Right renal pelvis (tissue), 4 donors: ENCODE measurements around the gene MIOX. TPM values are rescaled to one million over a fixed set of nuclear protein-coding genes. Genes with fewer than 3 reads are reported as not detected.

Experiments
- DNase-seq, 4 donors: peaks; one replicate each; pipeline ENCODE4 v3.0.0-alpha.2; 2013; ENCODE audit warnings: low read depth in 4 of 4, low spot score in 3 of 4, missing footprints in 1 of 4
- polyA plus RNA-seq, 4 donors: library from polyadenylated mRNA; unstranded; fragments of 120-200 nt; gene quantifications; one replicate each; pipeline ENCODE4 v1.2.1, GENCODE V29; 2013; ENCODE audit not compliant: insufficient read length in 4 of 4

MIOX gene
- polyA plus RNA-seq, result 10 to 100 TPM in 3 of 4 donors, 1 to 10 TPM in 1; 3.2 to 17.7 (median 12.1) TPM

DNA sequence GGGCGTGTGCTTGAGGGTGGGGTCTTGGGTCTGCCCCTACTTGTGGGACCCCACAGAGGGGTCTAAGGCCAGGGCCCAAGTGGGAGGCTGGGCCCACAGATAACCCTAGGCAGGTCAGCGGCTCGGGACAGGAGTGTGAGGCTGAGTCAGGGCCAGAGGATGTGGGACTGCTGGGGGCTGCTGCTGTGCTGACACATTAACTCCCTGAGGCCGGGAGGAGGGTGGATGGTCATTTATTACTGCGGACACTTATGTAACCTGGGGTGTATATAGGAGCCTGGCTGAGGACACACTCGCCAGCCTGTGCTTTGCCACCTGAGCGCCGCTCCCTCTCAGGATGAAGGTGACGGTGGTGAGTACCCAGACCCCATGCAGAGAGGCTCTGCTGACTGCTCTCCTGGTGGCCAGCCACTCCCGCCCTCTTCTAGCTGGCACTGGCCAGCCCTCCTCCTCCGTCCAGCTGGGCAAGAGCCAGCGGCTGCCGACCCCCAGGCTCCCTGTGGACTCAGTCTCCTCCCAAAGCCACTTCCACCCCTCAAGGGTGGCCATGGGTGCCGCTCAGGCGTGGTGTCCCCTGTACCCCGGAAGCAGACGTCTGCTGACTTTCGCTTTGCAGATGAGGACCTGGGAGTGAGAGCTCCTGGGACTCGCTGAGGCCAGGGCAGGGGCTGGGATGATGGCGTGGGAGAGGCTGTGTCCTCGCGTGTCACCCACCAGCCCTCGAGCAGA, at the start of gene MIOX:
MIOX (plus strand) TSS at position 299 of the 729 bp plus-strand sequence; CDS start at position 338, 39 bp downstream.
- no peak for DNase-seq

DNA sequence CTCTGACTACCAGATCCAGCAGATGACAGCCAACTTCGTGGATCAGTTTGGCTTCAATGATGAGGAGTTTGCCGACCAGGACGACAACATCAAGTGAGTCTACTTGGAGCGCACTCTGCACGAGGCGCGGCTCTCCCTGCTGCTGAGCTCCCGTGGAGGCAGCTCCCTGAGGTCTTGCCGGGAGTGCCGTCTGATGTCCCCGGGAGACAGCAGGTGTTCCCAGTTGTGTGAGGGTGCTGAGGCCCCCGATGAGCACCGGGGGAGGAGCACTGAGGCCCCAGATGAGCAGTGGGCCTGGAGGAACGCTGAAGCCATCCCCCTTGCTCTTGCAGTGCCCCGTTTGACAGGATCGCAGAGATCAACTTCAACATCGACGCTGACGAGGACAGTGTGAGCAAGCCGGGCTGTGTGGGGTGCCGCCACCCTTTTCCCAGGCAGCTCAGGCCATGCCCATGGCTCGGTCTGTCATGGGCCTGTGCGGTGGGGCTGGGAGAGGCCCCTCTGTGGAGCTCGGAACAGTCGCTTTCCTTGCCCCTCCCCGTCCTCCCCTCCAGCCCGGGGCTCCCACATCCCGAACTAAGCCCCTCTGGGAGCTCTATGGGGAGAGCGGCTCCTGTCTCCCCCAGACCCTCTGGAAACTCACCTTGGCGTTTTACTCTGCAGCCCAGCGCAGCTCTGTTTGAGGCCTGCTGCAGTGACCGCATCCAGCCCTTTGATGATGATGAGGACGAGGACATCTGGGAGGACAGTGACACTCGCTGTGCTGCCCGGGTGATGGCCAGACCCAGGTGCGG, 49.0 kb upstream of the MIOX start:
- DNase-seq, result no peak

DNA sequence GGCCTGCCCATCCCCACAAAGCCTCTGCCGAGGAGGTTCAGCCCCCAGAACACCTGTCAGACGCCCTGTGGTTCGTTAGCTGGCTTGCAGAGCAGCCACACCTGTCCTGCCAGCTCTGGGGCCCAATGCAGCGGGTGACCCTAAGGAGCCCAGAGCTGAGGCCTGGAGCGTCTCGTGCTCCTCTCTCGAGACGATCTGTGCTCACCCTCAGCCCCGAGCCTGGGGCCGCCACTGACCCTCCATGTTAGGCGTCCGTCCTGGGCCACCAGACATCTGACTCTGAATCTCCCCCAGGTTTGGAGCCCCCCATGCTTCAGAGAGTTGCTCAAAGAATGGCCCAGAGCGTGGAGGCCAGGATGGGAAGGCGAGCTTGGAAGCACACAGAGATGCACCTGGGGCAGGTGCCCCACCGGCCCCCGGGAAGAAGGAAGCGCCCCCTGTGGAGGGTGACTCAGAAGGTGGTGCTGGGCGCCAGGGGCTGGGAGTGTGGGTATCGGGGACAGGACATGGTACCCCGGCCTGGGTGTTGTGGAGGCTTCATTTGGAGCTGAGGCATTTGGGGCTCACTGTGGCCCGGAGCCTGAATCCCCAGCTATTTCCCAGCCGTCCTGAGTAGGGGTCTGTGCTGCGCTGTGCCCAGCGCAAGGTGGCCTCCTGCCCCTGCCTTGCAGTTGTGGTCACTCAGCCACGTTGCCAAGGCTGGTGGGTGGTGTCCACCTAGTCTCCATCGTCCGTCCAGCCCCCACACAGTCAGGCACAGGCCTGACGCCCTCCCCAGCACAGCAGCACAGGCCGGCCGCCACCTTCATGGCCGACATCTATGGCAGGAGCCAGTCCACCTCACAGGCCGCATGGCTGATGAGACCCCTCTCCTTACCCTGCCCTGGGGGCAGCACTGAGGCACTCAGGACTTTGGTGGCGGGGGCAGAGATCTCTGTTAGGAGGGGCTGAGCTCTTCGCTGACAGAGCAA, 48.1 kb upstream of the MIOX start:
- no peak for DNase-seq

DNA sequence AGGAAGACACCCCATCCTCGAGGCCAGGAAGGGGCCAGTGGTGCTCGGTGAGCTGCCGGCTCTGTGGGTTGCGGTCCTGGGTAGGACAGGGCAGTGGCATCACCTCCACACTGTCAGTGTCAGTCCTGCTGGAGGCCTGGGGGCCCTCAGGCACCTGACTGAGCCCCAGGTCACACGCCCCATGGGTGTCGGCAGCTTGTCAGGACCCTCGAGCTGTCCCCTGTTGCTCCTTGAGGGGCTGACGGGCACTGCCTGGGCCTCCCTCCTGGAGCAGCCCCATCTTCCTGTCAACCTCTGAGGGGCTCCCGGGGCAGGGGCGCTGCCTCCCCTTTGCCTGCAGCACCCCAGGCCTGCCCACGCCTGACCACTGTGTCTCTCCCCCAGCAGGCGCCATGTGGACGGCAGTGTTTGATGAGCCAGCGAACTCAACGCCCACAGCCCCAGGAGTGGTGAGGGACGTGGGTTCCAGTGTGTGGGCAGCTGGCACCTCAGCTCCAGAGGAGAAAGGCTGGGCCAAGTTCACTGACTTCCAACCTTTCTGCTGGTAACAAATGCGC, 47.3 kb upstream of the MIOX start:
- no peak for DNase-seq

DNA sequence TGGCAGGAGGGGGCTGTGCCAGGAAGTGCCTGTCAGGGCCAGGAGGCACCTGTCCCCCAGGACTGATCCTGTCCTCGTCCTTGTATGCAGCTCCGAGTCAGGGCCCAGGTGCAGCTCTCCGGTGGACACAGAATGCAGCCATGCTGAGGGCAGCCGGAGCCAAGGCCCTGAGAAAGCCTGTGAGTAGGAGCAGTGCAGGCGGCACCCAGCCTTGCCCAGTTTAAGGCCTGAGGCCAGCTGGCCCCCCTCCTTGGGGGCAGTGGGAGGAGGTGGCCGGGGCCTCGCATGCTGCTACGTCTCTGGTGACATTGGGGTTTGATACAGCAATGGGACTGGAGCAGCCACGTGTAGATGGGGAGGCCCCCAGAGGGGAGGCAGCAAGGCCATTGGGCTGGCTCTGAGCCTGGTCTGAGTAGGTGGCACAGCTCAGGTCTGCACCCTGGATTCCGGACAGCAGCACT, 46.8 kb upstream of the MIOX start:
- no peak for DNase-seq

DNA sequence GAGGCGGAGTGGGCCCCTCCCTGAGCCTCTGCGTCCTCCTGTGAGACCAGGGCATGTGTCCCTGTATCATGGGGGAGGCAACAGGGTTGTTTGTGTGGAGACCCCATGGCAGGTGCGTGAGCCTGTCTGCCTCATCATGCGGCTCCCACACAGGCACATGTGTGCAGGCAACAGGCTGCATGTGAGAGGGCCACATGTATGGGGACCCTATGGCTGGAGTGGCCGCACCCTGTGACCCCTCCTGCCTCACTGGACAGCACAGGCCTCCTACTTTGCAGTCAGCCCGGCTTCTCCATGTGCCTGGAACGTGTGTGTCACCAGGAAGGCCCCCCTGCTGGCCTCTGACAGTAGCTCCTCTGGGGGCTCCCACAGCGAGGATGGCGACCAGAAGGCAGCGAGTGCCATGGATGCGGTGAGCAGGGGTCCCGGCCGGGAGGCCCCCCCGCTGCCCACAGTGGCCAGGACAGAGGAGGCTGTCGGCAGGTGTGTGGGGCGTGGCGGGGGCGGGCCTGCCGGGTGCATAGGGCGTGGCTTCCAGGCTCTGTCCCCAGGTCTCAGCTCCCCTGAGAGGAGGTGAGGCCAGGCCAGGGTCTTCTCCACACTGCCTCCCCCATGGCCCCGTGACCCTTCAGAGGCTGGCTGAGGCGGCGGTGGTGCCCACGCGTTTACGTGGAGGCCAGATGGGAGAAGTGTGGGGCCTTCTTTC, 46.0 kb upstream of the MIOX start:
- no peak for DNase-seq

DNA sequence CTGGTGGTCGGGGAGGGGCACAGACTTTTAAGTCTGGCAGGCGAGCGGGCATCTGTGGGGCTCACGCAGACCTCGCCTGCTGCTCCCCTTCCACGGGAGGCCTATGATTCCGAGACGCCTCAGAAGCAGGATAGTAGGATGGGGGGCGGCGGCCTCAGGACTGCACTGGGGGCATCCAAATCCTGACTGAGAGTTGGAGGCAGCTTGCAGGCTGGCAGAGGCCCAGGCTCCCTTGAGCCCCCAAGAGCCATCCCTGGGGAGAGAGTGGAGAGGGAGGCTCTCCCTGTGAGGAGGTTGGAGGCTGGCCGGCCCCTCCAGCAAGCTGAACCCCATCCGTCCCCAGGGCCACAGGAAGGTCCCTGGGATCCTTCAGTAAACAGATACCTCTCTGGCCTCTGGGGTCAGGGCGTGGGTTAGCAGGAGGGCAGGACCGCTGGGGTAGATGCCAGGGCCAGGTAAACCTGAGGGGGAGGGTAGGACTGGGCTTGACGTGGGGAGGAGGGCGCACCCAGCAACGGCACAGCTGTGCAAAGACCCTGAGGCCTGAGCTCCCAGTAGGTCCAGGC, 45.1 kb upstream of the MIOX start:
- DNase-seq, result no peak

DNA sequence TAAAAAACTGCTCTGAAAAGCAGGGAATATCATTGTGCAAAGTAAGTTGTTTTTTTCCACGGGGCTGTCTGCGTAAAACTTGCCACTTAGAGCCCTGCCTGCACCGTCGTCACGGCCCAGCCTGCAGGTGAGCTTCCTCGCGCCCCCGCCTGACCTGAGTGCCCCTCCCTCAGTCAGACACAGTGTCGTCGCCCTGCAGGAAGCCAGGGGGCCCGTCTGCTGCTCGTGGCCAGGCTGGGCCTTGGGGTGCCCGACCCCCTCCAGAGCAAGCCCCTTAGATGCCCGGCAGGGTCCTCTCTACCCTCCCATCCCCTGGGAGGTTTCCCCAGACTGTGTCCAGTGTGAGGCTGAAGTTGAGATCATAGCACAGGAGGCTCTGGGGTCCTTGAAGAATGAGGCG, 43.5 kb upstream of the MIOX start:
- DNase-seq, result no peak

DNA sequence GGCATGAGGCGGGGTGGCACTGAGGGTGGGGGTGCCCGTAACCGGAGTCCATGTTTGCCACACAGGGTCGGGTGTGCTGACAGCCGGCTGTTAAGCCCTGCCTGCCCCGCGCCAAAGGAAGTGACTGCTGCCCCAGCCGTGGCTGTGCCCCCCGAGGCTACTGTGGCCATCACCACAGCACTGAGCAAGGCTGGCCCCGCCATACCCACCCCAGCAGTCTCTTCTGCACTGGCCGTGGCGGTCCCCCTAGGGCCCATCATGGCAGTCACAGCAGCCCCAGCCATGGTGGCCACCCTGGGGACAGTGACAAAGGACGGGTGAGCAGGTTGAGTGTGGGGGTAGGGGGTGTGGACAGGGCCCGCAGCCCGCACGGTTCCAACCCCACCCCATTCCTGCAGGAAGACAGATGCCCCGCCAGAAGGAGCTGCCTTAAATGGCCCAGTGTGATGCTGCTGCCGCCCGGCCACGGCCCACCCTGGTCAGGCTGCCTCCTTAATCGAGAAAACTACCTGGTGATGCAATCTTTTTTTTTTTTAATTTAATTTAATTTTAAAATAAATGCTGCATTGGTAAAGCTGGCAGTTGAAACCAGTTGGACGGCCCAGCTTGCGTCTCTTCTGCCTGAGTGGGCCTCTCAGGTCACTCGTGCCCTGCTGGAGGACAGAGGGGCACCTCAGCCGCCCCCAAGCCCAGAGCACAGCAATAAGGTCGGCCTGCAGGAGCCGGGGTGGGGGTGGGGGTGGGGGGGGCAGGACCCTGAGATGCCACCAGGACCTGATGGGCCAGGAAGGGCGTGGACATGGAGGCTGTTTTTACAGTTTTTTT, 42.6 kb upstream of the MIOX start:
- no peak for DNase-seq

DNA sequence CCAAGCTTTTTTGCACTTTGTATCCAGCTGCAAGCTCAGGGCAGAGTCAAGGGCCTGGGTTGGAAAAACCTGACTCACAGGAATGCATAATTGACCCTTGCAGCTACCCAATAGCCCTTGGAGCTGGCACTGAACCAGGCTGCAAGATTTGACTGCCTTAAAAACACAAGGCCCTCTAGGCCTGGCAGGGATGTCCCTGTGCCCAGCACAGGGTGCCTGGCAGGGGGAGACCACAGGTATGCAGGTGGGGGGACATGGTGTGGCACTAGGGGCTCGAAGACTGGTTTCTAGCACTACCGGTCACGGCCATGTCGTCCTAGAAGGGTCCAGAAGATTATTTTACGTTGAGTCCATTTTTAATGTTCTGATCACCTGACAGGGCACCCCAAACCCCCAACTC, 42.0 kb upstream of the MIOX start:
- peak in 3 of 4 donors; percentile 8 to 12 (median 8) for DNase-seq

DNA sequence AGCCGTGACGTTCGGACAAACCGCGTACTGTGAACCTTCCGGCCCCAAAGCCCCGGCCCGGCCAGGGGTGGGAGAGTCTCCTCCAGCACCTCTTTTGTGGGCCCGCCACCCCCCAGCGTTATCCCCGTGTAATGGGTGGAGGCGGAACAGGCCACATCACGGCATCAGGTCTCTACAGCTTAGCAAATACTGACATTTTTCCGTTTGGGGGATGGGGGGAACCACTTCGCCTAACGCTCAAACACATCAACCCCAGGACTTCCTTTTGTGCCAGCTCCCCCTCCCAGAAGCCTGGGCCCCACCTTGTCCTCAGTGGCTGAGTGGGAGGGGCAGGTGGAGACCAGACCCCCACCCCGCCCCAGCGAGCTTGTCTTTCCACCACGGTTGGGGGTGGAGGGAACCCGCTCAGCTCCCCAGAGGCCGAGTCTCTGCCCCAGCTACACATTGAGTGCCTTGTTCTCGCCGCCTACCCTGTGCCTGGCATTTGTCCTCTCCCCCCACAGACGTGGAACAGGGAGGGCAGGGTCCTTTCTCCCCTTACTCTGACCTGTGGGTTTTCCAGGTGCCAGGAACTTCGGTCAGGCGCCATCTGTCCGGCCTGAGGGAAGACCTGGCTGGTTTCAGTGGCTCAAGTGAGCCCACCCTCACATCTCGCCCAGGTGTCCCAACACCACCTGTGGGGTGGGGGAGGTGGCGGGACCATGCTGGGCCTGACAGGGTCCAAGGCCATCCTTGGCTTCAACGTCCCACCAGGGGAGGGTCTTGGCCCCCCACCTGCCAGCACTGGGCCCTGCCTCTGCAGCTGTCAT, 41.4 kb upstream of the MIOX start:
- DNase-seq, result no peak

DNA sequence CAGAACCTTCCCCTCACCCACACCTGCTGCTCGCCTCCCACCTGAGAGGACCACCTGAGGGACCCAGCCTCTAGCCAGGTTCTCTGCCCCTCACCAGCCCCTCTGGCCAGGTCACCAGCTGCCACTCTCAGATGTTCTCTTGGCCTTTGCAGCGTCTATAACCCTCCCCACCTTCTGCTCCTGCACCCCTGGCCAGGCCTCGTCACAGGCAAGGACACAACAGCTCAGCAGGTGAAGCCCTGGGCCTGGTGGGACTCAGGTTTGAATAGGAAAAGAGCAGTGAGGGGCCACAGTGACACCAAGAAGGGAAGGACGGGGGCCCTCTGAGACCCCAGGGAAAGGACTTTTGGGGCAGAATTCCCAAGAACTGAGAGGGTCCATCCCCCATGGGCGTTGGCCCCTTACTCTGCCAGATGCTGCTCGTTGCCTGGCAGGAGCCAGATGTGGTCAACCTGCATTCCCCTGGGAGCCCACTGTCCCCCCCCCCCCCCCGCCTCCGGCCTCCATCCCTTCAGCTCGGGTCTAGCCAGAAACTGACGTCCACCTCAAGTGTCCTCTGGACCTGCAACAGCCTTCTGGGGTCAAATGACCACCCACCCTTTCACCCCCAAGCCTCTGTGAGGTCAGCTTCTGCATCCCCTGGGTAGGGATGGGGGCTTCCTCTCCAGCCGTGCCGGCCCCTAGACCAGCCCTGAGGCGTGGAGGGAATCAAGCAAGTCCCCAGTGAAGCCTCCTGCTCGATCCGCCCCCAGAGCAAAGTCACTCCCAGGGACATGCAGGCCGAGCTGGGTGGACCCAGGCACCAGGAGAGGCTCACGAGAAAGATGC, 40.6 kb upstream of the MIOX start:
- DNase-seq, result no peak

DNA sequence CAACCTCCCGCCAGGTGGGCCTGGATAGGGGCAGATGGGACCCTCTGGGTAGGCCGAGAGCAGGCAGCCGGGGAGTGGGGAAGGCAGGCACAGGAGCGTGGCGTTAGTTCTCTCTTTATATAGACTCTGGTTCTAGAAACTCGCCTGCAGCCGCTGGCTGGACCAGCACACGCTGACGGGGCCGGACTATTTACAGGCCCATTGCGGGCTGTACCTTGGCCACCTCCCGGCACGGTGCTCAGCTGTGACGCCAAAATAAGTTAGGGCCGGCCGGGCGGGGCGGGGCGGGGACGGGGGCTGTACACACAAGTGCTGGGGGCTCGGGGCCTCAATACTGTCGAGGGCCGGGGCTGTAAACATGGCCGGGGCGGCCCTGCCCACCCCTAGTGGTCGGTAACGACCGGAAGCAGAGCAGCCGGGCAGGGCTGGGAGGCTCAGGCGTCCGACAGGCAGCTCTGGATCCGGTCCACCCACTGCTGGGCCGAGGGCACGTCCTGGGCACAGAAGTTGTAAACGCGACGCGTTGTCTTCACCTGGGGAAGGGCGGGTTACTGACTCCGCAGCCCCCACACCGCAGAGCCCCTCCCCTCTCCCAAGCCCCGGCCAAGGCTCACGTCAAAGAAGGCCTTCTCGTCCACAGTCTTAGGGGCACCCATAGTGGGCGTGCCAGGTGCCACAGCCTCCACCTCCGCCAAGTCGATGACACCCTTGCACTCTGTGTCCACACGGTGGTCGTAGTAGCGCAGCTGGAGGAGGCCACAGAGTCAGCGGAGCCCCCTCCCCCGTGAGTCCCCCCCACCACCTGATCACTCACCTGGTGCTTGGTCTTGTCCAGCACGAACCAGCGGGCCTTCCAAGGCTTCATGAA, 39.7 kb upstream of the MIOX start:
- DNase-seq, result no peak

DNA sequence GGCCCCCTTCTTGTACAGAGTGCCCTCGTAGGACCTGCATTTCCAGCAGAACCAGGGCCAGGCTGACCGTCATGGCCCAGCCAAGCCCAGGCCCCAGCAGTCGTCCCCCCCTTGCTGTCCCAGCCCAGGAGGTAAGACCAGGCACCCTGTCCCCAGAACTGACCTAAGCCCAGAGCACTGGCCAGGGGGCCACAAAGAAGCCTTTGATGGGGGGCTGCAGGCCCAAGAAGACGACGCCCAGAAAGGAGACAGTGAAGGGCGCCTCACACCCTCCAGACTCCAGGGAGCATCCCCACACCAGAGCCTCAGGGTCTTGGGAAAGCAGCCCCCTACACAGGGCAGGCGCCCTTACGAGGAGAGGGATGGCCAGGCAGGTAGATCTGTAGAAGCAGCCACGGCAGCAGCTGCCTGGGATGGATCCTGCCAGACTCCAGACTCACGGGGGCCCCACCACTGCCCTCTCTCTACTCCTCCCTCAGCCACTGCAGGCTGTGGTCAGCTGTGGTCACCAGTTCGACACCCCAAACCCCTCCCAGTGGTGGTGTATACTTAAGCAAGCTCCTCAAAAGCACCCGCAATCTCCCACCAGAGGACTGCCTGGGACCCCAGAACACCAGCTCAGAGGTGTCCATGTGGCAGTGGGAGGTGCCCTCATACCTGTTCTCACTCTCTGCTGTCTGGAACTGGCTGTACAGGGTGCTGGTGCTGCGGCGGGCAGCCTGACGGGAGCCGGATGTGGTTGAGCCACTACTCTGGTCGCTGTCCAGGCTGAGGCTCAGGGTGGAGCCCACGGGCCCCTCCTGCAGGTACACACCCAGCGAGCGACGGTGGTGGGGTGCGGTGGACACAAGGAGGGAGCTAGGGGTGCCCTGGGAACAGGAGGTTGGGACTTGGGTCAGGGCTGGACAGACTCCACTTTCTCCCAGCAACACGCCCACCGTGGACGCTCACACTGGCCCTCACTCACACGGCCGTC, 38.8 kb upstream of the MIOX start:
- DNase-seq, result no peak

DNA sequence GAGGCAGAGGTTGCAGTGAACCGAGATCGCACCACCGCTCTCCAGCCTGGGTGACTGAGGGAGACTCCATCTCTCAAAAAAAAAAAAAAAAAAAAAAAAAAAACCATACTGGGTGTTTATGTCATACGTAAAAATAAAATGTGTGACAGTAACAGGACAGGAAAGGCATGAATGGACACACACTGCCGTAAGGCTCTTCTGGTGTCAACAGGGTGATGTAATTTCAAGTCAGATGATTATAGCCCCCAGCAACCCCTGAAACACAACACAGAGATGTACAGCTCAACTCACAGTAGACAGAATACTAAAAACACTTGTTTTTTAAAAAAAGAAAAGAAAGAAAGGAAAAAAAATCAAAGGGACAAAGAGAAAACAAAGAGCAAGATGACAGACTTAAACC, 34.0 kb upstream of the MIOX start:
- no peak for DNase-seq
